ENCODE results near the gene LSR.
"Not testable (repeated sequence)": the region's sequence is repeated elsewhere in the genome, so short reads cannot be mapped to it uniquely, and the experiment has no call there.

GRCh38 chr19:35239597-35239996, 9.2 kb upstream of the LSR start:
- TF ChIP-seq CTCF, POLR2A (IDR thresholded peaks at IDR 0.05): not testable (repeated sequence)
